GM19193 (cell line): ENCODE measurements around the gene CALU.

ENCODE experiments used
- POLR2A ChIP-seq: IDR thresholded peaks from 4 replicates; pipeline ENCODE4 v1.6.1; 2011; ENCODE audit not compliant: insufficient read depth, insufficient read length; ENCODE audit errors: extremely low read depth

CALU gene

GRCh38 chr7:128788446-128789412 lies 49.6 kb downstream of the CALU start:
- TF ChIP-seq POLR2A = no peak

- TF ChIP-seq POLR2A = no peak
Observed at GRCh38 chr7:128790315-128791041, 51.3 kb downstream of the CALU start.

- TF ChIP-seq POLR2A = peak; percentile 25
Observed at GRCh38 chr7:128791121-128791971, 52.2 kb downstream of the CALU start, which contains the start of gene CCDC136. Gene CCDC136 (plus strand): TSS chr7:128791968. CDS start chr7:128792412, 444 bp downstream.

DNA sequence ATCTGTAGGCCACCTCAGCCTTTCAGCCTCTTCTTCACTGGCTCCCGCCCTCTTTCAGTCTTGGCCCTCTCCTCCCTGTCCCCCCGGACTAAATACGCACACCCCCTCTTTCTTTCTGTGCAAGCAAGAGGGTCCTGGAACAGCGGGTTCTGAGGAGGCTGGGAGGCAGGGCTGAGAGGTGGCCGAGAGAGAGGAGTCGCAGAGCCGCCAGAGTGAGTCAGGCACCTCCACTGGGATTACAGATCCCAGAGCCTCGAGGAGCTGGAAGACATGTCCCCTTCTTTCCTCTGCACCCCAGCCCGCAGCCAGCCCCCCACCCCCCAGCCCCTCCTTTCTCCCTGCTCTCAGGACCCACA lies 52.8 kb downstream of the CALU start:
- no peak for TF ChIP-seq POLR2A

DNA sequence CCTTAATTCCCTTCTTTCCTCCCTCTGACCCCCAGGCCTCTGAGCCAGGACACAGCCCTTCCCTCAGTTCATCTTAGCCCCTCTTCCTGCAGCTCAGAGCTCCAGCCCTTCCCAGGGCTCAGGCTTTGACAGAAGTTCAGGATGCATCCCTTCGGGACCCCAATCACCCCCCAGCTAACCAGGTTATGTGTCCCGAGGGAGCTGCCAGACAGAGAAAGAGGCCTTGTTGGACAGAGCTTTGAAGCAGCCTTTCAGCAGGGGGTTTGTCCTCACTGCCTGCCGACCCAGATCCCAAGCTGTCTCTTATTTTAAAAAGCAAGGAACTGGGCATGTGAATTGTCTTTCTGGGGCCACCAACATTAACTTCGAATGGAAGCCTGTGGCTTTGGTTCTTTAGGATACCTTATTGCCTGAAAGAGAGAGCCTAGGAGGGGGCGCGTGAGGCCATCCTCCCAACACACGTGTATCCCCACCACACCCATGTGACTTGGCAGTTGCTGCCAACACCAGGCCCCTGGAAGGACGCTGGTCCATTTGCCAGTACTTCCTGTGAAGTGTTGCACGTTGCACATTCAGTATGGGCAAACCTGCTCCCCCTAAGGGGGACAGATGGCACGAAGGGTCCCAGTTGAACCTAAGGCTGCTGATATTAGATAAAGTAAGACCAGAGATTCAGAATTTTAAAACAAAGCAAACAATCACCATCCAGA lies 53.5 kb downstream of the CALU start:
- TF ChIP-seq POLR2A = no peak

DNA sequence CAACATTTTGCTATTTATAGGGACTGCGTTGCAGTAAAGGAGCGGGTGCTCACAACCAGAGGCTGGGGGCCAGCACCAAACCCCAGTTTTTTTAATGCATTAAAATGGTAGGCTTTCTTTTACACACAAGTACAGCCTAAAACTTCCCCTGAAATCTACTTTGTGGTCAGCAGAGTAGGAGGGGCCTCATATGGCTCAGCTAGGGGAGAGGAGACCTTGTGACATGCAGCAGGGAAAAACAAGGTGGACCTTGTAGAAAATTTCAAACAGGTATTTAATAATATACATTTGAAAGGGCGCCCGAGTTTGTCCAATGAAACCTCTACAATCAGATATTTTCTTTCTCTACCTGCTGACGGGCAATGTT lies 54.0 kb downstream of the CALU start:
- TF ChIP-seq POLR2A = no peak

DNA sequence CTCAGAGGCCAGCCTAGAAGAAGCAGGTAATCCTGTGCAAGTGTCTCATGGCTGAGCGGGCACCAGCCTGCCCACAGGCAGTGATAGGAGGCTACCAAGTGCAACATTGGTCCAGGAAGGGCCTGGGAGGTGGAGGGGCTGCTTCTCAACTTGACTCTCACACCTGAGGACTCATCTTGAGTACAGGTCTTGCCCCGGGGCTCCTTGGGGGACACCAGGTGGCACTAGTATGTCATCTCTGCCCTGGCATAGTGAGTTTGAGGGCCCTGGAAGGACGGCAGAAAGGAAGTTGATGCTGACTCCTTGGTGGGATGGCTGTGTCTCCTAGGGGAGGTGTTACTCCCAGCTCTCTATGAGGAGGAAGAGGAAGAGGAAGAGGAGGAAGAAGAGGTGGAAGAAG lies 54.9 kb downstream of the CALU start:
- no peak for TF ChIP-seq POLR2A

DNA sequence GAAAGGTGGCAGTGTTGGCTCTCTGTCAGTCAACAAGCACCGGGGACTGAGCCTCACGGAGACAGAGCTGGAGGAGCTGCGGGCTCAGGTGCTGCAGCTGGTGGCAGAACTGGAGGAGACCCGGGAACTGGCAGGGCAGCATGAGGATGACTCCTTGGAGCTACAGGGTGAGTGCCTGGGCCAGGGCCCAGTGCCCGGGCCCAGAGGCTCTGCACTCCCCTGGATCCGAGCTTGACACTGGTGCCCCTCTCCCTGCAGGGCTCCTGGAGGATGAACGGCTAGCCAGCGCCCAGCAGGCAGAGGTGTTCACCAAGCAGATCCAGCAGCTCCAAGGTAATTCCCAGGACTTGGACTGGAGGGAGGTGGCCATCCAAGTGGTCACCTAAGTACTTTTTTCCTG lies 55.3 kb downstream of the CALU start:
- TF ChIP-seq POLR2A = no peak

GRCh38 chr7:128795129-128795528 lies 56.0 kb downstream of the CALU start:
- no peak for TF ChIP-seq POLR2A

DNA sequence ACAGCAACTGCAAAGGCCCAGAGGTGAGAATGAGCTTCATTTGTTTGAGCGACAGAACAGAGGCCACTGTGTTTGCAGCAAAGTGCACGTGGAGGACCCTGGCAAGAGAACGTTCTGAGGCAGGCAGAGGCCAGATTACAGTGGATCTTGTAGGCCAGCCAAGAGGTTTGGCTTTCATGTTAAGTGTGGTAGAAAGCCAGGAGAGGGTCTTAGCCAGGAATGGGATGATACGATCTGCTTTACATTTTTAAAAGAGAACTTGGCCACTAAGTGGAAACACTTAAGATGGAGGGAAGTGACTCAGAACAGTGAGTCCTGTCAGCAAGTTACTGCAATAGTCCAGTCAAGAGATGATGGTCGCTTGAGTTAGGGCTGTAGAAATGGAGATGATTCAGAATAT lies 57.2 kb downstream of the CALU start:
- no peak for TF ChIP-seq POLR2A

DNA sequence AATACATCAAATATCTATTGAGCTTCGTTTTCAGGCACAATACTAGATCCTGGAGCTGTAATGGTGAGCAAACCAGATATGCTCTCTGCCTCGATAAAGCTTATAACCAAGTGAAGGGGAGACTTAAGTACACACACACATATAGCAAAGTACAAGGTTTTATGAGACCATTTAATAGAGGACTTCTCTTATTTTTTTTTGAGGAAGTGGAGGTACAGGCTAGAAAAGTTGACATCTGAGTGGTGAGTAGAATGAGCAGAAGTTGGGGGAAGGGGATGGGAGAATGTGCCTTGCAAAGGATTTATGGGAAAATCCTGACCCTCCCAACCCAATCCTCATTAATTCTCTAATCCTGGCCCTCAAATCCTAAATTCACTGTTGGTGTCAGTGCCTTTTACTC lies 60.3 kb downstream of the CALU start:
- no peak for TF ChIP-seq POLR2A

- no peak for TF ChIP-seq POLR2A
Observed at GRCh38 chr7:128800567-128800966, 61.4 kb downstream of the CALU start.

- TF ChIP-seq POLR2A = no peak
Observed at GRCh38 chr7:128801003-128801402, 61.8 kb downstream of the CALU start.

- TF ChIP-seq POLR2A = no peak
Observed at GRCh38 chr7:128801667-128802418, 62.7 kb downstream of the CALU start.
